Neuronal stem cell (in vitro differentiated cells): ENCODE measurements around the gene B2M. TPM values are rescaled to one million over a fixed set of nuclear protein-coding genes. Genes with fewer than 3 reads are reported as not detected.

Experiments used
- DNase-seq: peaks from one replicate; pipeline ENCODE4 v3.0.0-alpha.2; 2013; ENCODE audit warnings: low spot score
- H2AFZ ChIP-seq: one replicate; pipeline ENCODE4 v1.6.1; 2013; ENCODE audit warnings: mild to moderate bottlenecking, low read length, inconsistent platforms
- H2AK5ac ChIP-seq: 2 replicates; pipeline ENCODE4 v1.6.1; 2013; ENCODE audit warnings: low read depth, mild to moderate bottlenecking, inconsistent platforms, low read length, moderate library complexity, mixed read lengths
- H2BK120ac ChIP-seq: 2 replicates; pipeline ENCODE4 v1.6.1; 2013; ENCODE audit warnings: low read depth, mild to moderate bottlenecking, inconsistent platforms, low read length, moderate library complexity, mixed read lengths
- H2BK12ac ChIP-seq: one replicate; pipeline ENCODE4 v1.6.1; 2013; ENCODE audit warnings: low read length, inconsistent platforms
- H2BK15ac ChIP-seq: 2 replicates; pipeline ENCODE4 v1.6.1; 2013; ENCODE audit warnings: mild to moderate bottlenecking, low read length, inconsistent platforms, mixed read lengths
- H2BK5ac ChIP-seq: one replicate; pipeline ENCODE4 v1.6.1; 2013; ENCODE audit warnings: inconsistent platforms, mild to moderate bottlenecking, low read length, moderate library complexity
- H3K14ac ChIP-seq: one replicate; pipeline ENCODE4 v1.6.1; 2013; ENCODE audit warnings: low read length, inconsistent platforms
- H3K18ac ChIP-seq: 2 replicates; pipeline ENCODE4 v1.6.1; 2013; ENCODE audit warnings: low read length, inconsistent platforms
- H3K23ac ChIP-seq: 2 replicates; pipeline ENCODE4 v1.6.1; 2013; ENCODE audit warnings: low read depth, mild to moderate bottlenecking, mixed read lengths, low read length, inconsistent platforms; ENCODE audit not compliant: poor library complexity
- H3K27ac ChIP-seq: replicated peaks from 3 replicates; pipeline ENCODE4 v1.5.1; 2013; ENCODE audit warnings: low read length, inconsistent platforms
- H3K27me3 ChIP-seq, 3 experiments: 2 replicates each; pipeline ENCODE4 v1.6.1; 2013; ENCODE audit warnings: low read length in 3 of 3, mild to moderate bottlenecking in 2 of 3, inconsistent platforms in 1 of 3, low read depth in 1 of 3, mixed read lengths in 1 of 3, moderate library complexity in 1 of 3; ENCODE audit not compliant: control insufficient read depth in 3 of 3, insufficient read depth in 3 of 3
- H3K36me3 ChIP-seq, 2 donors: replicated peaks in 1 of 2; 2 replicates each; pipeline ENCODE4 v1.6.1; 2013; ENCODE audit warnings: low read length in 2 of 2; ENCODE audit not compliant: control insufficient read depth in 2 of 2, insufficient read depth in 2 of 2
- H3K4ac ChIP-seq: 2 replicates; pipeline ENCODE4 v1.6.1; 2013; ENCODE audit warnings: inconsistent platforms, mild to moderate bottlenecking, low read length, moderate library complexity
- H3K4me1 ChIP-seq, 2 donors: 1 replicate in 1 of 2; 2 replicates in 1 of 2; pipeline ENCODE4 v1.6.1; 2013; ENCODE audit warnings: low read length in 2 of 2, low read depth in 1 of 2; ENCODE audit not compliant: control insufficient read depth in 2 of 2, insufficient read depth in 1 of 2
- H3K4me2 ChIP-seq: one replicate; pipeline ENCODE4 v1.6.1; 2013; ENCODE audit warnings: mild to moderate bottlenecking, low read length, inconsistent platforms; ENCODE audit not compliant: insufficient read depth, poor library complexity, severe bottlenecking
- H3K4me3 ChIP-seq, 2 donors: 2 replicates each; pipeline ENCODE4 v1.5.1; 2013; ENCODE audit warnings: low read length in 2 of 2, mild to moderate bottlenecking in 2 of 2, inconsistent platforms in 1 of 2, moderate library complexity in 1 of 2
- H3K79me1 ChIP-seq: one replicate; pipeline ENCODE4 v1.6.1; 2013; ENCODE audit warnings: low read depth, mild to moderate bottlenecking, inconsistent platforms, low read length, moderate library complexity
- H3K9ac ChIP-seq: one replicate; pipeline ENCODE4 v1.6.1; 2013; ENCODE audit warnings: mild to moderate bottlenecking, low read depth, low read length, inconsistent platforms; ENCODE audit not compliant: poor library complexity
- H3K9me3 ChIP-seq, 2 donors: replicated peaks in 1 of 2; 2 replicates each; pipeline versions ENCODE3 to v1.6.1; 2013; ENCODE audit warnings: low read length in 2 of 2, mild to moderate bottlenecking in 2 of 2, inconsistent platforms in 1 of 2, low read depth in 1 of 2, mixed read lengths in 1 of 2, moderate library complexity in 1 of 2; ENCODE audit not compliant: control insufficient read depth in 2 of 2, insufficient read depth in 1 of 2
- H4K8ac ChIP-seq: one replicate; pipeline ENCODE4 v1.6.1; 2013; ENCODE audit warnings: low read depth, mild to moderate bottlenecking, inconsistent platforms, low read length, moderate library complexity
- H4K91ac ChIP-seq: one replicate; pipeline ENCODE4 v1.6.1; 2013; ENCODE audit warnings: low read length, low read depth, mild to moderate bottlenecking, inconsistent platforms; ENCODE audit not compliant: poor library complexity
- WGBS, 2 donors: extraction: QIAGEN DNeasy Blood & Tissue Kit; methylation state at CpG; one replicate each; pipeline ENCODE4 v1.1.7; 2013; ENCODE audit warnings: missing lambda C conversion rate in 2 of 2, mixed read lengths in 1 of 2; ENCODE audit not compliant: insufficient read length in 2 of 2, insufficient replicate concordance in 1 of 2; ENCODE audit errors: extremely low coverage in 2 of 2; 5-methylcytosine and 5-hydroxymethylcytosine counted together
- small RNA-seq: library from polyadenylated mRNA; stranded (forward); fragments of <200 nt; extraction: miRNeasy Mini kit (QIAGEN cat#:217004); gene quantifications from one replicate; pipeline ENCODE3, GENCODE V24; 2013; ENCODE audit not compliant: insufficient read depth

Gene B2M

GRCh38 chr15:44765036-44765435 is 53.7 kb downstream of the B2M start:
- WGBS, 2 donors, result no CpG with 5 or more reads among the region's 3 CpGs
- no peak overlapping the region for H4K8ac ChIP-seq

More at GRCh38 chr15:44765036-44765435, 53.7 kb downstream of the B2M start:
- Histone ChIP-seq H3K4me3 (no peak overlapping the region), H2BK15ac (no peak overlapping the region), H4K91ac (no peak overlapping the region), H2BK12ac (no peak overlapping the region), H3K4ac (no peak overlapping the region), H3K9me3 (no peaks in the 10 kb centered on the region), H2BK5ac (no peak overlapping the region), H3K18ac (no peak overlapping the region), H3K9ac (no peak overlapping the region), H3K4me2 (no peak overlapping the region), H3K14ac (no peak overlapping the region), H2AK5ac (no peak overlapping the region), H3K36me3 (no peaks in the 10 kb centered on the region), H2BK120ac (no peak overlapping the region), H3K4me1 (no peaks in the 10 kb centered on the region), H2AFZ (no peak overlapping the region), H3K79me1 (no peaks in the 10 kb centered on the region), H3K23ac (no peak overlapping the region), H3K27ac (no peak overlapping the region), H3K27me3 (peaks cover 0 to 5% (median 2%) of the 10 kb centered on the region in 3 experiments)
- DNase-seq, result no peak

Small RNA genes lying within 50 kb of the gene (small RNA-seq; reads per million reads assigned to genes)
- not detected for gene RF00019
